Neural progenitor cell (in vitro differentiated cells): Measurements from ENCODE around the gene KLK1. TPM values are rescaled to one million over a fixed set of nuclear protein-coding genes. Genes with fewer than 3 reads are reported as not detected.

Experiments used
- DNase-seq: peaks from one replicate; pipeline ENCODE4 v3.0.0-alpha.2; 2016; ENCODE audit warnings: low spot score
- H2AFZ ChIP-seq: fragments of 200-600 bp; sonication (generic); replicated peaks from 2 replicates; pipeline ENCODE4 v1.6.1; 2016; ENCODE audit warnings: antibody characterized with exemption
- H3F3A ChIP-seq: fragments of 200-600 bp; sonication (generic); 2 replicates; pipeline ENCODE4 v1.6.1; 2016; ENCODE audit warnings: antibody characterized with exemption, low read depth
- H3K27ac ChIP-seq: fragments of 200-600 bp; sonication (generic); 2 replicates; pipeline ENCODE4 v1.5.1; 2016; ENCODE audit warnings: mild to moderate bottlenecking
- H3K27me3 ChIP-seq: fragments of 200-600 bp; sonication (generic); 2 replicates; pipeline ENCODE4 v1.6.1; 2016; ENCODE audit warnings: mild to moderate bottlenecking, moderate library complexity
- H3K36me3 ChIP-seq: fragments of 200-600 bp; sonication (generic); 2 replicates; pipeline ENCODE4 v1.5.1; 2016
- H3K4me1 ChIP-seq: fragments of 200-600 bp; sonication (generic); 2 replicates; pipeline ENCODE4 v1.6.1; 2016; ENCODE audit warnings: mixed run types
- H3K4me2 ChIP-seq: fragments of 200-600 bp; sonication (generic); 2 replicates; pipeline ENCODE4 v1.6.1; 2016
- H3K4me3 ChIP-seq: fragments of 200-600 bp; sonication (generic); 2 replicates; pipeline ENCODE4 v1.5.1; 2016
- H3K79me2 ChIP-seq: fragments of 200-600 bp; sonication (generic); 2 replicates; pipeline ENCODE4 v1.6.1; 2016; ENCODE audit warnings: low read depth
- H3K9ac ChIP-seq: fragments of 200-600 bp; sonication (generic); 2 replicates; pipeline ENCODE4 v1.6.1; 2016
- H3K9me3 ChIP-seq: fragments of 200-600 bp; sonication (generic); 2 replicates; pipeline ENCODE4 v1.5.1; 2016; ENCODE audit warnings: low read depth
- H4K20me1 ChIP-seq: fragments of 200-600 bp; sonication (generic); 2 replicates; pipeline ENCODE4 v1.6.1; 2016; ENCODE audit warnings: low read depth
- H3K27ac Mint-ChIP-seq: 3 replicates; pipeline ENCODE4 v1.8.0; 2021; ENCODE audit warnings: mixed read lengths
- H3K27me3 Mint-ChIP-seq: 2 replicates; pipeline ENCODE4 v1.8.0; 2022; ENCODE audit warnings: low read depth, mild to moderate bottlenecking, inconsistent platforms, moderate library complexity, mixed read lengths; ENCODE audit not compliant: insufficient read depth
- H3K36me3 Mint-ChIP-seq: 3 replicates; pipeline ENCODE4 v1.8.0; 2021; ENCODE audit warnings: mixed read lengths
- H3K4me1 Mint-ChIP-seq: 3 replicates; pipeline ENCODE4 v1.8.0; 2021; ENCODE audit warnings: mixed read lengths
- H3K4me3 Mint-ChIP-seq: 3 replicates; pipeline ENCODE4 v1.8.0; 2021; ENCODE audit warnings: mild to moderate bottlenecking, moderate library complexity, mixed read lengths
- H3K9me3 Mint-ChIP-seq: 3 replicates; pipeline ENCODE4 v1.8.0; 2020; ENCODE audit warnings: mixed read lengths
- CTCF ChIP-seq: fragments of 200-600 bp; sonication (generic); IDR thresholded peaks from 2 replicates; pipeline ENCODE4 v1.5.1; 2017; ENCODE audit warnings: antibody characterized with exemption, mild to moderate bottlenecking
- EZH2 ChIP-seq: fragments of 200-600 bp; sonication (generic); IDR thresholded peaks from 2 replicates; pipeline ENCODE4 v1.6.1; 2017; ENCODE audit warnings: antibody characterized with exemption, mild to moderate bottlenecking, moderate library complexity
- EZH2phosphoT487 ChIP-seq: fragments of 200-600 bp; sonication (generic); IDR thresholded peaks from 2 replicates; pipeline ENCODE4 v1.6.1; 2017; ENCODE audit warnings: antibody characterized with exemption
- total RNA-seq: library from RNA; depleted of rRNA; stranded (reverse); fragments of >200 nt; gene quantifications from 2 replicates; pipeline ENCODE4 v1.2.3, GENCODE V29; 2015; ENCODE audit warnings: low replicate concordance

Gene KLK1
- total RNA-seq, 1 donor from 2014 or later, result not detected

DNA sequence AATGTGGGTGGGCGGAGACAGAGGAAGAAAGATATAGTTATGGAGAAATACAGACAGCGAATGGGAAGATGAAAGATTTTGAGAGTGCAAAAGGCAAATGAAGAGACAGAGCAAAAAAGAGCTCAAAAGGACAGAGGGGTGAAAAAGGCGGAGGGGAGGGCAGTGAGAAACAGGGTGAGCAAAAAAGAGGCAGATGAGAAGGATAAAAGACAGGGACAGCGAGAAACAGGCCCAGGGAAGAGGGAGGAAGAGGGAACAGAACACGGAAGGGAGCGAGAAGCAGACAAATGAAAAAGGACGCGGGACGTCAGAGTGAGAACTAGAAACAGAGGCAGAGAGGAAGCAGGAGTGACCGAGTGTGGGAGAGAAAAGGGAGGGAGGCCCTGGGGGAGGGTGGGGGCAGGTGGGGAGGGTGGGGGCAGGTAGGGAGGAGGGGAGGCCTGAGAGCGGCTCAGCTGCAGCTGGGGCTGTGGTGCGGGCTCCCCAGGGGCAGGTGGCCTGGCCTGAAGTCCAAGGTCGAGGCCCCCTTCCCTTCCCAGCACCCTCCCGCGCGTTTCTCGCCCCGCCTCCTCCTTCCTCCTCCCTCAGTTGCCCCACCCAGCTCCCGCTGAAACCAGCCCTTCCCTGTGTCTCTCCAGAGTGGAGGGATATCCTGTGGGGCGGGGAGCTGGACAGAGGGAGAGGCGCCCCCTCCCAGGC lies 2.9 kb downstream of the KLK1 start:
- peaks cover 61% of the 10 kb centered on the region for H3K27me3 Mint-ChIP-seq
- H2AFZ ChIP-seq, result no peak overlapping the region
- H3K4me2 ChIP-seq, result no peak overlapping the region

GRCh38 chr19:50820086-50820485 lies 3.5 kb downstream of the KLK1 start:
- peaks cover 63% of the 10 kb centered on the region for H3K27me3 Mint-ChIP-seq
- no peak overlapping the region for H3K27ac Mint-ChIP-seq

More for the DNA sequence above, 2.9 kb downstream of the KLK1 start:
- no peaks in the 10 kb centered on the region for H3K36me3 Mint-ChIP-seq
- peaks cover 90% of the 10 kb centered on the region for H3K27me3 ChIP-seq
- no peak overlapping the region for H3K4me3 ChIP-seq
- peaks cover 14% of the 10 kb centered on the region for H3K9me3 Mint-ChIP-seq
- no peaks in the 10 kb centered on the region for H3K4me1 ChIP-seq
- H4K20me1 ChIP-seq, result no peaks in the 10 kb centered on the region
- H3K9me3 ChIP-seq, result no peaks in the 10 kb centered on the region
- no peaks in the 10 kb centered on the region for H3F3A ChIP-seq
- H3K27ac Mint-ChIP-seq, result no peak overlapping the region
- H3K36me3 ChIP-seq, result no peaks in the 10 kb centered on the region
- H3K79me2 ChIP-seq, result no peaks in the 10 kb centered on the region
- H3K9ac ChIP-seq, result no peak overlapping the region
- peak overlapping the region; percentile 4 for H3K4me3 Mint-ChIP-seq
- no peak for DNase-seq
- TF ChIP-seq EZH2phosphoT487 (peak; percentile 47), CTCF (no peak), EZH2 (no peak)
- H3K27ac ChIP-seq, result no peak overlapping the region
- peaks cover 12% of the 10 kb centered on the region for H3K4me1 Mint-ChIP-seq

GRCh38 chr19:50819636-50820035 lies 4.0 kb downstream of the KLK1 start:
- Mint-ChIP-seq H3K36me3 (no peaks in the 10 kb centered on the region), H3K9me3 (peaks cover 14% of the 10 kb centered on the region), H3K4me1 (peaks cover 12% of the 10 kb centered on the region), H3K27ac (no peak overlapping the region), H3K27me3 (peaks cover 63% of the 10 kb centered on the region), H3K4me3 (peak overlapping the region; percentile 33)
- Histone ChIP-seq H3K36me3 (no peaks in the 10 kb centered on the region), H3K4me1 (no peaks in the 10 kb centered on the region), H3K4me3 (no peak overlapping the region), H2AFZ (no peak overlapping the region), H3K27me3 (peaks cover 95% of the 10 kb centered on the region), H3K79me2 (no peaks in the 10 kb centered on the region), H3K9ac (no peak overlapping the region), H3F3A (no peaks in the 10 kb centered on the region), H3K27ac (no peak overlapping the region), H3K9me3 (no peaks in the 10 kb centered on the region), H4K20me1 (no peaks in the 10 kb centered on the region), H3K4me2 (no peak overlapping the region)
- no peak for TF ChIP-seq EZH2phosphoT487
- TF ChIP-seq CTCF, result no peak
- no peak for TF ChIP-seq EZH2
- no peak for DNase-seq

More at GRCh38 chr19:50820086-50820485, 3.5 kb downstream of the KLK1 start:
- Histone ChIP-seq H3K27me3 (peaks cover 95% of the 10 kb centered on the region), H3K27ac (no peak overlapping the region), H3K4me3 (no peak overlapping the region), H3K9me3 (no peaks in the 10 kb centered on the region), H2AFZ (no peak overlapping the region), H3K9ac (no peak overlapping the region), H4K20me1 (no peaks in the 10 kb centered on the region), H3K4me1 (no peaks in the 10 kb centered on the region), H3K4me2 (no peak overlapping the region), H3F3A (no peaks in the 10 kb centered on the region), H3K36me3 (no peaks in the 10 kb centered on the region), H3K79me2 (no peaks in the 10 kb centered on the region)
- TF ChIP-seq EZH2phosphoT487 (no peak), CTCF (no peak), EZH2 (peak; percentile 31)
- Mint-ChIP-seq H3K4me1 (peaks cover 12% of the 10 kb centered on the region), H3K4me3 (peak overlapping the region; percentile 4), H3K9me3 (peaks cover 14% of the 10 kb centered on the region), H3K36me3 (no peaks in the 10 kb centered on the region)
- no peak for DNase-seq
